ENCODE measurements around the gene PSME4.

PSME4 gene

DNA sequence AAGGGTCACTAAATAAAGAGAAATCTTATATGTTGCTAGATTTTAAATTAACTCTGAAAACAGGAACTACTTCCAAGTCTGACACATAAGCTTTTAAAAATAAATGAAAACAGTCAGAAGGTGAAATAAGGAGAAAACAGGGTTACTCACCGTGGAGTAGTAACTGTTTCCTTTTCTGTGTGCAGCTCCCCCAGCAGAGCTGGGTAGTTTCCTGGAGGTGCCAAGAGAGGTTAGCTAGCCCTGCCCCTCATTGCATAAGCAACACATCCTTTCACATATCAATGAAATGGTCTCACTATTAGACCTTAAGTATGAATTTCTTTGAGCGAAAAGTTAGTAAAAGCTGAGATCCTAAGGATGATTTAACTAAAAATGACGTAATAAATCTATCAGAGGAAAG is 57.1 kb downstream of the PSME4 start:
- TF ChIP-seq, protein P1, sequence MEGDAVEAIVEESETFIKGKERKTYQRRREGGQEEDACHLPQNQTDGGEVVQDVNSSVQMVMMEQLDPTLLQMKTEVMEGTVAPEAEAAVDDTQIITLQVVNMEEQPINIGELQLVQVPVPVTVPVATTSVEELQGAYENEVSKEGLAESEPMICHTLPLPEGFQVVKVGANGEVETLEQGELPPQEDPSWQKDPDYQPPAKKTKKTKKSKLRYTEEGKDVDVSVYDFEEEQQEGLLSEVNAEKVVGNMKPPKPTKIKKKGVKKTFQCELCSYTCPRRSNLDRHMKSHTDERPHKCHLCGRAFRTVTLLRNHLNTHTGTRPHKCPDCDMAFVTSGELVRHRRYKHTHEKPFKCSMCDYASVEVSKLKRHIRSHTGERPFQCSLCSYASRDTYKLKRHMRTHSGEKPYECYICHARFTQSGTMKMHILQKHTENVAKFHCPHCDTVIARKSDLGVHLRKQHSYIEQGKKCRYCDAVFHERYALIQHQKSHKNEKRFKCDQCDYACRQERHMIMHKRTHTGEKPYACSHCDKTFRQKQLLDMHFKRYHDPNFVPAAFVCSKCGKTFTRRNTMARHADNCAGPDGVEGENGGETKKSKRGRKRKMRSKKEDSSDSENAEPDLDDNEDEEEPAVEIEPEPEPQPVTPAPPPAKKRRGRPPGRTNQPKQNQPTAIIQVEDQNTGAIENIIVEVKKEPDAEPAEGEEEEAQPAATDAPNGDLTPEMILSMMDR (conservative IDR thresholded peaks at IDR 0.05; ENCODE audit: low read depth): no peak
- H3K27ac ChIP-seq: no peak overlapping the region
- CTCF ChIA-PET: no interaction called here
- no peak for DNase-seq (ENCODE audit: low spot score)
- POLR2A ChIA-PET (ENCODE audit: low non-redundant PET): no interaction called here

- ChIA-PET POLR2A (ENCODE audit: low non-redundant PET) (no interaction called here), CTCF (interaction anchor here (1.0 kb wide), 1 partner anchor 9 kb away, joined by 3 read pairs; no protein-coding TSS in a partner anchor)
- no peak for DNase-seq (ENCODE audit: low spot score)
- no peak overlapping the region for H3K27ac ChIP-seq
- TF ChIP-seq, protein P1 (conservative IDR thresholded peaks at IDR 0.05; ENCODE audit: low read depth): no peak
Observed at GRCh38 chr2:53911434-53912189, 59.2 kb downstream of the PSME4 start.

GRCh38 chr2:53907582-53907981 is 63.2 kb downstream of the PSME4 start:
- POLR2A ChIA-PET (ENCODE audit: low non-redundant PET): no interaction called here
- DNase-seq (ENCODE audit: low spot score): no peak
- CTCF ChIA-PET: no interaction called here
- no peak overlapping the region for H3K27ac ChIP-seq
- TF ChIP-seq, protein P1 (conservative IDR thresholded peaks at IDR 0.05; ENCODE audit: low read depth): no peak

DNA sequence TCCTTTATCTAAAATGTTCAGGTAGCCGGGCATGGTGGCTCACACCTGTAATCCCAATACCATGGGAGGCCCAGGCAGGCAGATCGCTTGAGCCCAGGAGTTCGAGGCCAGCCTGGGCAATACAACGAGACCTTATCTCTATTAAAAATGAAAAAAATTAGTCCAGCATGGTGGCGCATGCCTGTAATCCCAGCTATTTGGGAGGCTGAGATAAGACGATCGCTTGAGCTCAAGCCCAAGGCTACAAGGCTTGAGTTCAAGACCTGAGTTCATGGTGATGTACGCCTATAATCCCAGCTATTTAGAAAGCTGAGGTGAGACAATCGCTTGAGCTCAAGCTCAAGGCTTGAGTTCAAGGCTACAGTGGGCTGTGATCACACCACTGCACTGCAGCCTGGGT is 65.4 kb downstream of the PSME4 start:
- no peak overlapping the region for H3K27ac ChIP-seq
- DNase-seq (ENCODE audit: low spot score): no peak
- POLR2A ChIA-PET (ENCODE audit: low non-redundant PET): no interaction called here
- CTCF ChIA-PET: interaction anchor here (0.6 kb wide), 1 partner anchor 15 kb away, joined by 4 read pairs; no protein-coding TSS in a partner anchor
- TF ChIP-seq, protein P1 (conservative IDR thresholded peaks at IDR 0.05; ENCODE audit: low read depth): no peak

GRCh38 chr2:53903011-53903410 is 67.8 kb downstream of the PSME4 start:
- no peak for DNase-seq (ENCODE audit: low spot score)
- CTCF ChIA-PET: interaction anchor here (0.6 kb wide), 1 partner anchor 9 kb away, joined by 3 read pairs; no protein-coding TSS in a partner anchor
- POLR2A ChIA-PET (ENCODE audit: low non-redundant PET): no interaction called here
- TF ChIP-seq, protein P1 (conservative IDR thresholded peaks at IDR 0.05; ENCODE audit: low read depth): no peak
- no peak overlapping the region for H3K27ac ChIP-seq

DNA sequence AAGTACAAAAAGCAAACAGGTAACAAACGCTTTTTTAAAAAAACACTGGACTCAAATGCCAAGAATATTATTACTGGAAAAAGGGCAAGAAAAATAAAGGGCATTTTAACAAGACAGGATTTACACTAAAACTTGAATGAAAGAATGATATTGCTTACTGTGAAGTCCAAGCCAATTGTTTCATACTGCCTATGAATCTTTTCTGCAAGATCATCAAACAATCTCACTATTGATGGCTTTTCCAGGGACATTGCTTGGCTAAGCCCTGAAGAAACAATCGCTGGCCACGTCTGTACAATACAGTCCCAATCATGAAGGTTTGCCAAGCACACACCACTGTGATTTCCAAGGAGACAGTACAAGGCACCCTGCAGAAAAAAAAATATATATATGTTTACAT is 69.6 kb downstream of the PSME4 start:
- ChIA-PET CTCF (interaction anchor here (0.5 kb wide), 1 partner anchor 28 kb away, joined by 4 read pairs; no protein-coding TSS in a partner anchor), POLR2A (ENCODE audit: low non-redundant PET) (no interaction called here)
- DNase-seq (ENCODE audit: low spot score): no peak
- TF ChIP-seq, protein P1 (conservative IDR thresholded peaks at IDR 0.05; ENCODE audit: low read depth): no peak
- no peak overlapping the region for H3K27ac ChIP-seq
